GM13976 (cell line): ENCODE measurements around the gene UGT2B7.

Experiments
- DNase-seq: peaks from one replicate; pipeline ENCODE4 v3.0.0; 2012; ENCODE audit warnings: low spot score
- in situ Hi-C: fragments of 300-500 bp; cut with MboI; formaldehyde crosslinking; loops from one replicate; pipeline ENCODE4 v1.12.0; 2022; ENCODE audit warnings: low sequenced_read_pairs, mixed read lengths, inconsistent platforms; ENCODE audit not compliant: unreplicated experiment
- TF ChIP-seq, protein P1 (sequence below): IDR thresholded peaks from 2 replicates; pipeline ENCODE4 v1.5.1; 2012; ENCODE audit warnings: borderline replicate concordance, mild to moderate bottlenecking; ENCODE audit not compliant: insufficient read depth; ENCODE audit errors: extremely low read depth, missing control alignments, control extremely low read depth

Gene UGT2B7

GRCh38 chr4:69147334-69147733 is 51.1 kb downstream of the UGT2B7 start:
- DNase-seq: no peak
- TF ChIP-seq, protein P1, sequence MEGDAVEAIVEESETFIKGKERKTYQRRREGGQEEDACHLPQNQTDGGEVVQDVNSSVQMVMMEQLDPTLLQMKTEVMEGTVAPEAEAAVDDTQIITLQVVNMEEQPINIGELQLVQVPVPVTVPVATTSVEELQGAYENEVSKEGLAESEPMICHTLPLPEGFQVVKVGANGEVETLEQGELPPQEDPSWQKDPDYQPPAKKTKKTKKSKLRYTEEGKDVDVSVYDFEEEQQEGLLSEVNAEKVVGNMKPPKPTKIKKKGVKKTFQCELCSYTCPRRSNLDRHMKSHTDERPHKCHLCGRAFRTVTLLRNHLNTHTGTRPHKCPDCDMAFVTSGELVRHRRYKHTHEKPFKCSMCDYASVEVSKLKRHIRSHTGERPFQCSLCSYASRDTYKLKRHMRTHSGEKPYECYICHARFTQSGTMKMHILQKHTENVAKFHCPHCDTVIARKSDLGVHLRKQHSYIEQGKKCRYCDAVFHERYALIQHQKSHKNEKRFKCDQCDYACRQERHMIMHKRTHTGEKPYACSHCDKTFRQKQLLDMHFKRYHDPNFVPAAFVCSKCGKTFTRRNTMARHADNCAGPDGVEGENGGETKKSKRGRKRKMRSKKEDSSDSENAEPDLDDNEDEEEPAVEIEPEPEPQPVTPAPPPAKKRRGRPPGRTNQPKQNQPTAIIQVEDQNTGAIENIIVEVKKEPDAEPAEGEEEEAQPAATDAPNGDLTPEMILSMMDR: no peak
- in situ Hi-C loops: no loop called here

DNA sequence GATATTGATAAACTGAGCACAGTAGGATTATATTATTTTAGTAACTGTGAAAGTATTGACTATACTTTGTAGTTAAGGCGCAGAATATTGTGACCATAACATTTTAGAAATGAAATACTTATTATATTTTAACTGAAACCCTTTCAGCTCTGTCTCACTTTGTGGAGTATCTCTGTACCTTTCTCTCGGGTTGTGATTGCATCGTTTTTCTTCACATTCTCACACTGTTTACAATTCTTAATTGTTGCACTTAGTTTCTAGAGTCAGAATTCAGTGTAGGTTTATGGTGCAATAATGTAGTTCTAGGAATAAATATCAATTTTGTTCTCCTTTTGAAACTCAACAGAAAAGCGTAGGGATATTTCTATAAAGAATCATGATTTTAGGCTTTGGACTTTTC is 57.7 kb downstream of the UGT2B7 start:
- in situ Hi-C loops: loop anchor here (25.0 kb wide), 2 partner anchors 667 to 867 kb away; no protein-coding TSS in a partner anchor
- TF ChIP-seq, protein P1: no peak
- no peak for DNase-seq

DNA sequence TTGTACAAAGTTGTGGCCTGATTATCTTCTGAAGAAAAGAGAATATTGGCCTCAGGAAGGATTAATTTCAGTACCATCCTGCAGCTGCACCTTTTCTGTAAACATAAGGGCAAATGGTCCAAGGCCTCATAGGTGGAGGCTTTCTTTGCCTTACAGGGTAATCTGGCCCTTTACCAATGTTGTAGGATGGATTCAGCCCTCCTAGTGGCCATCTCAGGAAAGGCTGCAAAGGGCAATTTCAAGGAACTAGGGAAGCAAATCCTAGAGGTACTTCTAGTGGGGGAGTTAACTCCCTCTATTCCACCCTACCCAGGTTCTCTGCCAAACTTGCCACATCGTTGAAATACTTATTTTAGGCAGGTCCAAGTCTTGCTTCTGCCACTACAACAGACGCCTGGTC is 60.6 kb downstream of the UGT2B7 start:
- in situ Hi-C loops: loop anchor here (25.0 kb wide), 2 partner anchors 670 to 870 kb away; no protein-coding TSS in a partner anchor
- no peak for DNase-seq
- TF ChIP-seq, protein P1: no peak
